GM12878 (cell line): Measurements from ENCODE around the gene CEP135. TPM values are rescaled to one million over a fixed set of nuclear protein-coding genes. Genes with fewer than 3 reads are reported as not detected.

Experiments
- ATAC-seq: fragments of 200-7000 bp; cut with Tn5 transposase; 3 replicates; pipeline ENCODE4 v1.9.1; 2020; ENCODE audit warnings: mild to moderate bottlenecking, moderate library complexity
- BruUV-seq: library from RNA; stranded (reverse); fragments of 400-500 nt; replicated peaks from 2 replicates; lab custom pipeline; 2021; lab: Mats Ljungman, UMichigan
- CTCF ChIA-PET: fragments of 300-600 bp; sonication (Branson Sonifier 250); formaldehyde crosslinking; extraction: SDS; loops from one replicate; lab custom pipeline; 2021; ENCODE audit warnings: inconsistent platforms; lab: Yijun Ruan, JAX
- POLR2A ChIA-PET: fragments of 350-600 bp; formaldehyde crosslinking; extraction: SDS; loops from one replicate; lab custom pipeline; 2021; ENCODE audit warnings: inconsistent platforms; lab: Charles Lee
- RAD21 ChIA-PET: fragments of 300-600 bp; sonication (Branson Sonifier 250); formaldehyde crosslinking; loops from one replicate; lab custom pipeline; 2023; ENCODE audit warnings: antibody characterized with exemption; ENCODE audit not compliant: unreplicated experiment; lab: Charles Lee
- SMC1A ChIA-PET: fragments of 300-600 bp; sonication (Branson Sonifier 250); formaldehyde crosslinking; loops from one replicate; lab custom pipeline; 2023; ENCODE audit not compliant: unreplicated experiment, uncharacterized antibody; lab: Charles Lee
- DNase-seq: peaks from one replicate; pipeline ENCODE4 v3.0.0-alpha.2; 2011; ENCODE audit warnings: low read depth, low spot score
- FAIRE-seq: peaks from 3 replicates; lab custom pipeline; 2011; peaks lifted over from hg19 to GRCh38; lab: Jason Lieb, UNC
- H2AFZ ChIP-seq: 2 replicates; pipeline ENCODE4 v1.6.0; 2011; ENCODE audit warnings: low read depth, low read length, control low read depth; ENCODE audit not compliant: control insufficient read depth
- H3K27ac ChIP-seq: 2 replicates; pipeline ENCODE4 v1.5.1; 2011; ENCODE audit warnings: control low read depth; ENCODE audit not compliant: control insufficient read depth, insufficient read depth
- H3K27me3 ChIP-seq, 2 experiments: replicated peaks in 1 of 2; 2 replicates each; pipeline versions ENCODE4 v1.6.0 to v1.6.1; 2011; ENCODE audit warnings: low read length in 1 of 2; ENCODE audit not compliant: control insufficient read depth in 2 of 2, insufficient read depth in 2 of 2
- H3K36me3 ChIP-seq, 2 experiments: 2 replicates each; pipeline ENCODE4 v1.5.1; 2011; ENCODE audit warnings: low read length in 1 of 2; ENCODE audit not compliant: control insufficient read depth in 2 of 2, insufficient read depth in 2 of 2
- H3K4me1 ChIP-seq: 2 replicates; pipeline ENCODE4 v1.6.1; 2011; ENCODE audit warnings: mild to moderate bottlenecking, low read length, moderate library complexity, mixed read lengths; ENCODE audit not compliant: control insufficient read depth, insufficient read depth
- H3K4me2 ChIP-seq: 2 replicates; pipeline ENCODE4 v1.6.0; 2011; ENCODE audit warnings: control low read depth; ENCODE audit not compliant: control insufficient read depth, insufficient read depth
- H3K4me3 ChIP-seq: fragments of 200-600 bp; sonication (generic); 2 replicates; pipeline ENCODE4 v1.5.1; 2016
- H3K79me2 ChIP-seq: 2 replicates; pipeline ENCODE4 v1.6.0; 2011; ENCODE audit warnings: low read length; ENCODE audit not compliant: control insufficient read depth, insufficient read depth
- H3K9ac ChIP-seq: 2 replicates; pipeline ENCODE4 v1.8.0; 2011; ENCODE audit warnings: low read length, control low read depth, mixed read lengths; ENCODE audit not compliant: control insufficient read depth, insufficient read depth
- H3K9me3 ChIP-seq: replicated peaks from 3 replicates; pipeline ENCODE4 v1.5.1; 2011; ENCODE audit warnings: mild to moderate bottlenecking, low read length; ENCODE audit not compliant: control insufficient read depth, insufficient read depth
- H4K20me1 ChIP-seq: 2 replicates; pipeline ENCODE4 v1.6.0; 2011; ENCODE audit not compliant: control insufficient read depth, insufficient read depth
- EED ChIP-seq: sonication (generic); IDR thresholded peaks from 2 replicates; pipeline ENCODE4 v1.6.1; 2016; ENCODE audit warnings: antibody characterized with exemption, low read depth
- EGR1 ChIP-seq, 2 experiments: IDR thresholded peaks; 1 replicate in 1 of 2; 2 replicates in 1 of 2; pipeline ENCODE4 v1.6.1; 2011 to 2012; ENCODE audit warnings: low read depth in 2 of 2, low read length in 2 of 2, borderline replicate concordance in 1 of 2, mild to moderate bottlenecking in 1 of 2, moderate library complexity in 1 of 2
- MTA3 ChIP-seq: IDR thresholded peaks from 2 replicates; pipeline ENCODE4 v1.6.1; 2012; ENCODE audit warnings: low read length, inconsistent platforms, borderline replicate concordance
- NR2C2 ChIP-seq: IDR thresholded peaks from 2 replicates; pipeline ENCODE4 v1.6.1; 2011; ENCODE audit warnings: borderline replicate concordance, low read depth; ENCODE audit not compliant: control insufficient read depth, insufficient read length
- POLR2AphosphoS2 ChIP-seq: IDR thresholded peaks from 2 replicates; pipeline ENCODE4 v1.6.1; 2011; ENCODE audit warnings: low read depth, mild to moderate bottlenecking, low read length, improper control_type of control experiment, moderate library complexity
- RBBP5 ChIP-seq: fragments of 200-600 bp; sonication (generic); conservative IDR thresholded peaks from 2 replicates; pipeline ENCODE4 v1.6.1; 2016
- RCOR1 ChIP-seq: conservative IDR thresholded peaks from 2 replicates; pipeline ENCODE4 v1.6.1; 2012; ENCODE audit warnings: low read depth, low read length, improper control_type of control experiment
- RFX5 ChIP-seq: IDR thresholded peaks from 2 replicates; pipeline ENCODE4 v1.6.1; 2011; ENCODE audit warnings: low read depth, low read length, improper control_type of control experiment
- WGBS: methylation state at CpG from one replicate; pipeline ENCODE4 v1.1.6; 2016; ENCODE audit warnings: low lambda C conversion rate; ENCODE audit not compliant: insufficient replicate concordance, insufficient coverage; ENCODE audit errors: missing lambda C conversion rate; 5-methylcytosine and 5-hydroxymethylcytosine counted together
- in situ Hi-C: fragments of 300-500 bp; cut with MboI; formaldehyde crosslinking; loops from 9 replicates; pipeline ENCODE4 v1.14.3; 2018; ENCODE audit warnings: mixed read lengths
- intact Hi-C: fragments of 100-400 bp; cut with micrococcal nuclease; formaldehyde crosslinking; loops from one replicate; pipeline ENCODE4 v1.14.2; 2022; ENCODE audit not compliant: unreplicated experiment
- polyA plus RNA-seq, 11 experiments: library from polyadenylated mRNA; depleted of rRNA in 4 of 11; unstranded in 6 of 11; stranded (reverse) in 5 of 11; fragments of >200 nt; fragmentation: Nextera tagmentation in 4 of 11; fragmentation: Illumina TruSeq in 1 of 11; extraction: Ambion mirVana in 4 of 11; extraction: Trizol in 1 of 11; gene quantifications; 1 replicate in 1 of 11; 2 replicates in 10 of 11; pipeline versions ENCODE4 v1.2.1 to v1.2.3, GENCODE V29; 2011 to 2016; ENCODE audit warnings: inconsistent platforms in 2 of 11, missing spikeins in 2 of 11, low read depth in 1 of 11
- total RNA-seq, 4 experiments: library from RNA; depleted of rRNA in 3 of 4; stranded (reverse); fragments of >200 nt in 3 of 4; fragmentation: Illumina TruSeq in 1 of 4; extraction: Trizol in 1 of 4; gene quantifications; 2 replicates each; pipeline versions ENCODE4 v1.2.1 to v1.2.3, GENCODE V29; 2013 to 2021
- TF ChIP-seq, protein P1 (sequence below): fragments of 450-650 bp; IDR thresholded peaks from 2 replicates; pipeline ENCODE4 v1.6.1; 2016; ENCODE audit warnings: mild to moderate bottlenecking

Gene CEP135
- total and polyA plus RNA-seq, 10 of the 15 experiments (the other 5 are each of a cell fraction or from before 2014, with no cell fraction given) = 2.9 to 13.6 (median 10.1) TPM

DNA sequence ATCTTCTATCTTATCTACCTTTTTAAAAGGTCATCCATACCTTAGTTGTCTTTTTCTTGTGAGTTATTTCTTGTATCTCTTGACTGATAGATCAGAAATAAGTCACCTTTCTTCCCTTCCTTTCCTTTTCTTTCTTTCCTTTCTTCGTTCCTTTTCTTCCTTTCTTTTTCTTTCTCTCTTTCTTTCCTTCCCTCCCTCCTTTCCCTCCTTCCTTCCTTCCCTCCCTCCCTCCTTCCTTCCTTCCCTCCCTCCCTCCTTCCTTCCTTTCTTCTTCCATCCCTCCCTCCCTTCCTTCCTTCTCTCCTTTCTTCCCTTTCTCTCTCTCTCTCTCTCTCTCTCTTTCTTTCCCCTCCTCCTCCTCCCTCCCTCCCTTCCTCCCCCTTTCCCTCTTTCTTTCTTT lies 93.5 kb downstream of the CEP135 start (continued):
- TF ChIP-seq, protein P1, sequence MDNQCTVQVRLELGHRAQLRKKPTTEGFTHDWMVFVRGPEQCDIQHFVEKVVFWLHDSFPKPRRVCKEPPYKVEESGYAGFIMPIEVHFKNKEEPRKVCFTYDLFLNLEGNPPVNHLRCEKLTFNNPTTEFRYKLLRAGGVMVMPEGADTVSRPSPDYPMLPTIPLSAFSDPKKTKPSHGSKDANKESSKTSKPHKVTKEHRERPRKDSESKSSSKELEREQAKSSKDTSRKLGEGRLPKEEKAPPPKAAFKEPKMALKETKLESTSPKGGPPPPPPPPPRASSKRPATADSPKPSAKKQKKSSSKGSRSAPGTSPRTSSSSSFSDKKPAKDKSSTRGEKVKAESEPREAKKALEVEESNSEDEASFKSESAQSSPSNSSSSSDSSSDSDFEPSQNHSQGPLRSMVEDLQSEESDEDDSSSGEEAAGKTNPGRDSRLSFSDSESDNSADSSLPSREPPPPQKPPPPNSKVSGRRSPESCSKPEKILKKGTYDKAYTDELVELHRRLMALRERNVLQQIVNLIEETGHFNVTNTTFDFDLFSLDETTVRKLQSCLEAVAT = no peak
- TF ChIP-seq EED = no peak

DNA sequence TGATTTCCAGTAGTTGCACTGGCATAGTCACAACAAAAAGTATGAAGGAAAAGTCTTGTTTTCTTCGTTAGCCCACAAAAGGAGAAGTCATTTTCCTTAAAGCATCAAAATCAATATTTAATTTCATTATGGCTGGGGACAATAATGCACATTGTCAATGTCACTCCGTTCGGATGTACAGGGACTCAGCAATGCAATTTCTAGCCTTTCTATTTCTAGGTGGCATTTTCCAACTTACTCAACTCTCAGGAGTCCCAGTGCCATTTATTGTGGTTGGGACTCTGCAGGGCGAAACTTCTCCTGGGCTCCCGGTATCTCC lies 99.6 kb downstream of the CEP135 start:
- Histone ChIP-seq H3K9ac (no peak overlapping the region), H3K9me3 (no peaks in the 10 kb centered on the region), H3K36me3 (no peaks in the 10 kb centered on the region), H3K27ac (no peak overlapping the region), H2AFZ (peak overlapping the region; percentile 89), H4K20me1 (no peaks in the 10 kb centered on the region), H3K4me2 (peak overlapping the region; percentile 96), H3K79me2 (no peaks in the 10 kb centered on the region), H3K4me1 (peaks cover 9% of the 10 kb centered on the region; the same call in 1 of the 2 replicates), H3K27me3 (peaks cover 0 to 8% of the 10 kb centered on the region in 2 experiments; a peak in 2 of 4 replicates), H3K4me3 (peak overlapping the region; percentile 61)
- TF ChIP-seq EGR1 (IDR thresholded peaks at IDR 0.05; ENCODE audit: borderline replicate concordance in 1 of 2, low read depth in 2 of 2, low read length in 2 of 2) = no peak
- no peak for TF ChIP-seq RCOR1
- no peak for TF ChIP-seq RFX5
- TF ChIP-seq NR2C2 = no peak
- TF ChIP-seq POLR2AphosphoS2 = no peak
- no peak for TF ChIP-seq MTA3
- no peak for TF ChIP-seq RBBP5
- CTCF ChIA-PET = interaction anchor here (4.8 kb wide), 1 partner anchor 100 kb away, joined by 18 read pairs; the partner anchor contains the start of gene CEP135
- FAIRE-seq = no peak
- DNase-seq = no peak
- RAD21 ChIA-PET = interaction anchor here (4.4 kb wide), 1 partner anchor 100 kb away, joined by 28 read pairs; the partner anchor contains the start of gene CEP135
- under 1% methylated on average over 5 of the region's 5 CpGs for WGBS
- POLR2A ChIA-PET = interaction anchor here (1.5 kb wide), 1 partner anchor 100 kb away, joined by 4 read pairs; the partner anchor contains the start of gene CEP135
- BruUV-seq = no TSS peak
- intact Hi-C loops (loop anchor here (10.0 kb wide), 1 partner anchor 256 kb away; no protein-coding TSS in a partner anchor), in situ Hi-C loops (loop anchor here (5.0 kb wide), 1 partner anchor 101 kb away; the partner anchor contains the start of gene CEP135)
- ATAC-seq = no peak
- SMC1A ChIA-PET = no interaction called here
